ENCODE data around the gene ARFGEF3.
"Not testable (repeated sequence)": the region's sequence is repeated elsewhere in the genome, so short reads cannot be mapped to it uniquely, and the experiment has no call there.

ARFGEF3 gene

DNA sequence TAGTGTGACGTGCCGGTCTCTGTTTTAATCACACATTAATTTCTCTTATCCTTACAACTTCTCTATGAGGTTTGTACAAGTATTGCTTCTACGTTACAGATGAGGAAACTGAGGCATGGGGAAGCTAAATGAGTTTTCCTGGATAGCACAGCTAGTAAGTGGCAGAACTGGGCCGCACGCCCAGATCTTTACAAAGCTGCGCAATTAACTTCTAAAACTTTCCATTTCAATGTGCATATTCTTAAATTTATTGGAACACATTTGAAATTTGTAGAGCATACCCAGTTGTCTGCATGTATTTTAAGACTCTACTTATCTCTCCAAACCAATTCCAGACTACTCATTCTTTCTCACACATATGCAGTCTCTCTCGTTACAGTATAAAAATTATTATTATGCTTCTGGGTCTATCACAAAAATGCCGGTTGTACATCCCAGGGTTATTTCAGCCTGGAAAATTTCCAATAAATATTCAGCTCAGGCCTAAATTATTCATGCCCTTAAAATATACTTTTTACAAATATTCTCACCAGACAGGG is 44.3 kb upstream of the ARFGEF3 start:
- H3K27ac ChIP-seq = no peak overlapping the region
- TF ChIP-seq ZFX (IDR thresholded peaks at IDR 0.05) = no peak

DNA sequence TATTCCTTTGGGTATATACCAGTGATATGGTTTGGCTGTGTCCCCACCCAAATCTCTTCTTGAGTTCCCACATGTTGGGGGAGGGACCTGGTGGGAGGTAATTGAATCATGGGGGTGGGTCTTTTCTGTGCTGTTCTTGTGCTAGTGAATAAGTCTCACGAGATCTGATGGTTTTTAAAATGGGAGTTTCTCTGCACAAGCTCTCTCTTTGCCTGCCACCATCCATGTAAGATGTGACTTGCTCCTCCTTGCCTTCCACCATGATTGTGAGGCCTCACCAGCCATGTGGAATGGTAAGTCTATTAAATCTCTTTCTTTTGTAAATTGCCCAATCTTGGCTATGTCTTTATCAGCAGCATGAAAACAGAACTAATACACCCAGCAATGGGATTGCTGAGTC is 42.5 kb upstream of the ARFGEF3 start:
- H3K27ac ChIP-seq = not testable (repeated sequence)

DNA sequence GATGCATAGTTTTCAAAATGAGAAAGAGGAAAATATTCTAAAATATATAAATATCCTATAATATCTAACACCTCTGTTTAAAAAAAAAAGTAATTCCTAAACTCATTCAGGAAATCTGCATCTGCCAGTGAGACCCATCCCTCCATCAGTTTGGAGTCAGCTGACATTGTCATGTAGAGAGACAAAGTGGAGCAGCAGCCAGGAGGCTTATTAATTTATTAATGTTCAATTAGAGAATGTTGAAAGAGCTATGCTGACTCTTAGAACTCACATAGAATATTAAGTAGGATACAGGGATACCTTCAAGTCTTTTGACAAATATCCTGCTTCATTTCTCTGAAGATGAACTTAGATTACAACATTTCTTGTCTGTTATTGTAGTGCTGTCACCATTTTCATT is 41.8 kb upstream of the ARFGEF3 start:
- H3K27ac ChIP-seq = no peak overlapping the region
- TF ChIP-seq ZFX (IDR thresholded peaks at IDR 0.05) = no peak
- TF ChIP-seq, protein P1, sequence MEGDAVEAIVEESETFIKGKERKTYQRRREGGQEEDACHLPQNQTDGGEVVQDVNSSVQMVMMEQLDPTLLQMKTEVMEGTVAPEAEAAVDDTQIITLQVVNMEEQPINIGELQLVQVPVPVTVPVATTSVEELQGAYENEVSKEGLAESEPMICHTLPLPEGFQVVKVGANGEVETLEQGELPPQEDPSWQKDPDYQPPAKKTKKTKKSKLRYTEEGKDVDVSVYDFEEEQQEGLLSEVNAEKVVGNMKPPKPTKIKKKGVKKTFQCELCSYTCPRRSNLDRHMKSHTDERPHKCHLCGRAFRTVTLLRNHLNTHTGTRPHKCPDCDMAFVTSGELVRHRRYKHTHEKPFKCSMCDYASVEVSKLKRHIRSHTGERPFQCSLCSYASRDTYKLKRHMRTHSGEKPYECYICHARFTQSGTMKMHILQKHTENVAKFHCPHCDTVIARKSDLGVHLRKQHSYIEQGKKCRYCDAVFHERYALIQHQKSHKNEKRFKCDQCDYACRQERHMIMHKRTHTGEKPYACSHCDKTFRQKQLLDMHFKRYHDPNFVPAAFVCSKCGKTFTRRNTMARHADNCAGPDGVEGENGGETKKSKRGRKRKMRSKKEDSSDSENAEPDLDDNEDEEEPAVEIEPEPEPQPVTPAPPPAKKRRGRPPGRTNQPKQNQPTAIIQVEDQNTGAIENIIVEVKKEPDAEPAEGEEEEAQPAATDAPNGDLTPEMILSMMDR (conservative IDR thresholded peaks at IDR 0.05) = no peak

- TF ChIP-seq, protein P1 (conservative IDR thresholded peaks at IDR 0.05) = no peak
- TF ChIP-seq ZFX (IDR thresholded peaks at IDR 0.05) = no peak
- no peak overlapping the region for H3K27ac ChIP-seq
These were observed 37.6 kb upstream of the ARFGEF3 start for GRCh38 chr6:138124096-138124495.

DNA sequence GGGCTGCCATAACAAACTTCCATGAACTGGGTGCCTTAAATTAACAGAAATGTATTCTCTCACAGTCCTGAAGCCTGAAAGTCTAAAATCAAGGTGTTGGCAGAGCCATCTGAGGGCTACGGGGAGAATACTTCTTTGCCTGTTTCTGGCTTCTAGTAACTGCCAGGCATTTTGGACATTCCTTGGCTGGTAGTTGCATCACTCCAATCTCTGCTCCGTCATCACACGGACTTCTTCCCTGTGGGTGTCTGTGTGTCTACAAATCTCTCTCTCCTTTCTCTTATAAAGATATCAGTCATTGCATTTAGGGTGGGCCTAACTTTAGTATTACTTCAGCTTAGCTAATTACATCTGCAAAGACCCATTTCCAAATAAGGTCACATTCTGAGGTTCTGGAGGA is 33.6 kb upstream of the ARFGEF3 start:
- H3K27ac ChIP-seq = no peak overlapping the region
- TF ChIP-seq, protein P1 (conservative IDR thresholded peaks at IDR 0.05) = no peak

- no peak overlapping the region for H3K27ac ChIP-seq
- TF ChIP-seq, protein P1 (conservative IDR thresholded peaks at IDR 0.05) = no peak
- TF ChIP-seq ZFX (IDR thresholded peaks at IDR 0.05) = no peak
These were observed 32.5 kb upstream of the ARFGEF3 start for GRCh38 chr6:138129190-138129589.

- TF ChIP-seq ZFX (IDR thresholded peaks at IDR 0.05) = no peak
- TF ChIP-seq, protein P1 (conservative IDR thresholded peaks at IDR 0.05) = no peak
- no peak overlapping the region for H3K27ac ChIP-seq
These were observed 18.9 kb upstream of the ARFGEF3 start for GRCh38 chr6:138142806-138143205.

DNA sequence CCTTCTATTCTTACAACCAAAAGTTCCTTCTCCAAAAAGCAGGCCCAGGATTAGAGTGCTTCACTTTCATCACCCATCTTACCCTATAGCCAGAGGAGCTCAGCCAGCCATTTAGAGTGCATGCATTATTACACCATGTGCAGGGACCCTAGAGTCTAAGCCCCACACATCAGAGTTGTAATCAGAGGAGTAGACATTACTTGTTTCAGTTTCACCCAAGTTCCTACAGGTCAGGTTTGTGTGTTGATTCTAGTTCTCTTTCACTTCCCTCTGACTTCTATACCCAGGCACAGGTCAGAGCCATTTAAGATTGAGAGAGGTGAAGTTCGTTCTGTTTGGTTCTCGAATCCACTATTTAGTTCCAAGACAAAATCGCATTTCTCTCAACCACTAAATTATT is 16.3 kb upstream of the ARFGEF3 start:
- TF ChIP-seq, protein P1 (conservative IDR thresholded peaks at IDR 0.05) = no peak
- TF ChIP-seq ZFX (IDR thresholded peaks at IDR 0.05) = no peak

More for the DNA sequence above, 16.3 kb upstream of the ARFGEF3 start:
- no peak overlapping the region for H3K27ac ChIP-seq

Measured in C4-2B (cell line).